HepG2 (cell line): ENCODE measurements around the gene C9orf85. TPM values are rescaled to one million over a fixed set of nuclear protein-coding genes. Genes with fewer than 3 reads are reported as not detected.

Source experiments
- ARNTL ChIP-seq: sonication (generic); formaldehyde crosslinking; IDR thresholded peaks from 2 replicates; pipeline ENCODE4 v1.4.0; 2020; ENCODE audit warnings: mild to moderate bottlenecking, missing genetic modification reagents
- BRD4 ChIP-seq: sonication (generic); formaldehyde crosslinking; IDR thresholded peaks from 2 replicates; pipeline ENCODE4 v1.4.0; 2020; ENCODE audit warnings: missing genetic modification reagents
- FLYWCH1 ChIP-seq: sonication (generic); formaldehyde crosslinking; IDR thresholded peaks from 2 replicates; pipeline ENCODE4 v1.8.1; 2023; ENCODE audit warnings: mild to moderate bottlenecking, missing genetic modification reagents
- FOXK1 ChIP-seq: sonication (generic); formaldehyde crosslinking; IDR thresholded peaks from 2 replicates; pipeline ENCODE4 v1.4.0; 2020; ENCODE audit warnings: low read depth, missing genetic modification reagents, borderline replicate concordance
- GATA4 ChIP-seq: sonication (generic); IDR thresholded peaks from 2 replicates; pipeline ENCODE4 v1.6.1; 2016; ENCODE audit warnings: antibody characterized with exemption, low read depth, borderline replicate concordance
- IRF9 ChIP-seq: sonication (generic); formaldehyde crosslinking; IDR thresholded peaks from 2 replicates; pipeline ENCODE4 v1.8.0; 2022; ENCODE audit warnings: missing genetic modification reagents, mild to moderate bottlenecking, borderline replicate concordance
- KDM5A ChIP-seq: fragments of 200-600 bp; sonication (generic); IDR thresholded peaks from 2 replicates; pipeline ENCODE4 v1.7.0; 2018; ENCODE audit warnings: antibody characterized with exemption, mild to moderate bottlenecking, low read length, borderline replicate concordance
- MAZ ChIP-seq, 2 experiments: sonication (generic) in 1 of 2; formaldehyde crosslinking in 1 of 2; IDR thresholded peaks; 2 replicates each; pipeline versions ENCODE4 v1.5.0 to v1.6.1; 2012 to 2020; ENCODE audit warnings: low read depth in 2 of 2, mild to moderate bottlenecking in 2 of 2, borderline replicate concordance in 1 of 2, improper control_type of control experiment in 1 of 2, low read length in 1 of 2, missing genetic modification reagents in 1 of 2, moderate library complexity in 1 of 2
- MIER2 ChIP-seq: IDR thresholded peaks from 2 replicates; pipeline ENCODE4 v1.6.1; 2016; ENCODE audit warnings: missing biosample characterization, missing genetic modification reagents
- REPIN1 ChIP-seq: sonication (generic); formaldehyde crosslinking; IDR thresholded peaks from 2 replicates; pipeline ENCODE4 v1.8.0; 2022; ENCODE audit warnings: missing genetic modification reagents, low read depth, mild to moderate bottlenecking, borderline replicate concordance
- SNAPC2 ChIP-seq: sonication (generic); formaldehyde crosslinking; IDR thresholded peaks from 2 replicates; pipeline ENCODE4 v1.8.1; 2022; ENCODE audit warnings: mild to moderate bottlenecking, missing genetic modification reagents
- TAF1 ChIP-seq: sonication (generic); formaldehyde crosslinking; IDR thresholded peaks from 2 replicates; pipeline ENCODE4 v1.4.0; 2020; ENCODE audit warnings: missing genetic modification reagents
- ZFYVE20 ChIP-seq: sonication (generic); formaldehyde crosslinking; IDR thresholded peaks from 2 replicates; pipeline ENCODE4 v1.8.0; 2023; ENCODE audit warnings: low read depth, mild to moderate bottlenecking, moderate library complexity, missing genetic modification reagents, borderline replicate concordance
- ZNF225 ChIP-seq: sonication (generic); formaldehyde crosslinking; IDR thresholded peaks from 2 replicates; pipeline ENCODE4 v1.4.0; 2020; ENCODE audit warnings: mild to moderate bottlenecking, missing genetic modification reagents
- ZNF235 ChIP-seq: sonication (generic); formaldehyde crosslinking; IDR thresholded peaks from 2 replicates; pipeline ENCODE4 v1.8.1; 2023; ENCODE audit warnings: mild to moderate bottlenecking, missing genetic modification reagents, borderline replicate concordance
- ZNF281 ChIP-seq: sonication (generic); formaldehyde crosslinking; IDR thresholded peaks from 2 replicates; pipeline ENCODE4 v1.4.0; 2020; ENCODE audit warnings: missing genetic modification reagents, borderline replicate concordance
- ZNF44 ChIP-seq: sonication (generic); formaldehyde crosslinking; IDR thresholded peaks from 2 replicates; pipeline ENCODE4 v1.5.1; 2020; ENCODE audit warnings: mild to moderate bottlenecking, missing genetic modification reagents
- ZNF614 ChIP-seq: IDR thresholded peaks from 2 replicates; pipeline ENCODE4 v1.6.1; 2018; ENCODE audit warnings: missing biosample characterization, missing genetic modification reagents, inconsistent platforms, borderline replicate concordance
- polyA plus RNA-seq, 8 experiments: library from polyadenylated mRNA; depleted of rRNA in 3 of 8; stranded (reverse) in 7 of 8; unstranded in 1 of 8; fragments of >200 nt; fragmentation: Illumina TruSeq in 4 of 8; extraction: Trizol in 4 of 8; gene quantifications; 2 replicates each; pipeline versions ENCODE4 v1.2.1 to v1.2.3, GENCODE V29; 2011 to 2016; ENCODE audit warnings: low read depth in 4 of 8, missing spikeins in 1 of 8, mixed read lengths in 1 of 8; ENCODE audit not compliant: insufficient read depth in 1 of 8
- total RNA-seq, 5 experiments: library from RNA; depleted of rRNA; stranded (reverse); fragments of >200 nt; fragmentation: Illumina TruSeq; extraction: Trizol; gene quantifications; 2 replicates each; pipeline ENCODE4 v1.2.3, GENCODE V29; 2016; ENCODE audit warnings: low read depth in 1 of 5
- TF ChIP-seq, protein P1 (sequence below): sonication (generic); formaldehyde crosslinking; IDR thresholded peaks from 2 replicates; pipeline ENCODE4 v1.5.0; 2020; ENCODE audit warnings: mild to moderate bottlenecking, missing genetic modification reagents
- TF ChIP-seq, protein P2 (sequence below): sonication (generic); formaldehyde crosslinking; IDR thresholded peaks from 2 replicates; pipeline ENCODE4 v1.4.0; 2020; ENCODE audit warnings: missing genetic modification reagents

C9orf85 gene
- total and polyA plus RNA-seq, 2 of the 13 experiments (the other 11 are each of a cell fraction or from before 2014, with no cell fraction given) = 9.9 to 13.9 TPM

GRCh38 chr9:71911061-71911907, at the start of gene C9orf85, which contains the start of gene ABHD17B (continued):
- TF ChIP-seq, protein P1, sequence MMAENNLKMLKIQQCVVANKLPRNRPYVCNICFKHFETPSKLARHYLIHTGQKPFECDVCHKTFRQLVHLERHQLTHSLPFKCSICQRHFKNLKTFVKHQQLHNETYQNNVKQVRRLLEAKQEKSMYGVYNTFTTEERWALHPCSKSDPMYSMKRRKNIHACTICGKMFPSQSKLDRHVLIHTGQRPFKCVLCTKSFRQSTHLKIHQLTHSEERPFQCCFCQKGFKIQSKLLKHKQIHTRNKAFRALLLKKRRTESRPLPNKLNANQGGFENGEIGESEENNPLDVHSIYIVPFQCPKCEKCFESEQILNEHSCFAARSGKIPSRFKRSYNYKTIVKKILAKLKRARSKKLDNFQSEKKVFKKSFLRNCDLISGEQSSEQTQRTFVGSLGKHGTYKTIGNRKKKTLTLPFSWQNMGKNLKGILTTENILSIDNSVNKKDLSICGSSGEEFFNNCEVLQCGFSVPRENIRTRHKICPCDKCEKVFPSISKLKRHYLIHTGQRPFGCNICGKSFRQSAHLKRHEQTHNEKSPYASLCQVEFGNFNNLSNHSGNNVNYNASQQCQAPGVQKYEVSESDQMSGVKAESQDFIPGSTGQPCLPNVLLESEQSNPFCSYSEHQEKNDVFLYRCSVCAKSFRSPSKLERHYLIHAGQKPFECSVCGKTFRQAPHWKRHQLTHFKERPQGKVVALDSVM (CRISPR knock-in tag) = peak; percentile 51; the same call in 1 of the 2 replicates
- TF ChIP-seq, protein P2, sequence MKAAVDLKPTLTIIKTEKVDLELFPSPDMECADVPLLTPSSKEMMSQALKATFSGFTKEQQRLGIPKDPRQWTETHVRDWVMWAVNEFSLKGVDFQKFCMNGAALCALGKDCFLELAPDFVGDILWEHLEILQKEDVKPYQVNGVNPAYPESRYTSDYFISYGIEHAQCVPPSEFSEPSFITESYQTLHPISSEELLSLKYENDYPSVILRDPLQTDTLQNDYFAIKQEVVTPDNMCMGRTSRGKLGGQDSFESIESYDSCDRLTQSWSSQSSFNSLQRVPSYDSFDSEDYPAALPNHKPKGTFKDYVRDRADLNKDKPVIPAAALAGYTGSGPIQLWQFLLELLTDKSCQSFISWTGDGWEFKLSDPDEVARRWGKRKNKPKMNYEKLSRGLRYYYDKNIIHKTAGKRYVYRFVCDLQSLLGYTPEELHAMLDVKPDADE = peak; percentile 84; the same call in 1 of the 2 replicates
- TF ChIP-seq MIER2 (peak; percentile 9; the same call in 1 of the 2 replicates), KDM5A (peak; percentile 79; the same call in 1 of the 2 replicates), GATA4 (peak; percentile 78), ARNTL (no peak), FLYWCH1 (CRISPR knock-in tag) (no peak), BRD4 (CRISPR knock-in tag) (no peak; the same call in 1 of the 2 replicates), ZNF614 (CRISPR knock-in tag) (no peak), FOXK1 (CRISPR knock-in tag) (0 out of 2 replicates have a peak, but pooled peaks have one; percentile 12), TAF1 (CRISPR knock-in tag) (peak; percentile 99), IRF9 (0 out of 2 replicates have a peak, but pooled peaks have one; percentile 44), ZNF44 (CRISPR knock-in tag) (no peak), REPIN1 (CRISPR knock-in tag) (peak; percentile 61), ZNF225 (CRISPR knock-in tag) (peak; percentile 78), ZNF281 (peak; percentile 37; the same call in 1 of the 2 replicates), ZNF235 (peak; percentile 17; the same call in 1 of the 2 replicates), SNAPC2 (peak; percentile 50; the same call in 1 of the 2 replicates), ZFYVE20 (CRISPR knock-in tag) (no peak; the same call in 1 of the 2 replicates), MAZ (IDR thresholded peaks at IDR 0.05; ENCODE audit: borderline replicate concordance, low read depth, low read length) (peak; percentile 78; the same call in 1 of the 2 replicates), MAZ (CRISPR knock-in tag; IDR thresholded peaks at IDR 0.05; ENCODE audit: low read depth) (peak; percentile 85)
